Left colon (tissue), 2 donors: ENCODE data around the gene ZNF283. TPM values are rescaled to one million over a fixed set of nuclear protein-coding genes. Genes with fewer than 3 reads are reported as not detected.
A peak's percentile ranks its signal among the peaks of the same experiment; 100 is the strongest.

Source experiments
- ATAC-seq: fragments of 200-7000 bp; cut with Tn5 transposase; one replicate; pipeline ENCODE4 v1.9.1; 2020; ENCODE audit warnings: mild to moderate bottlenecking, moderate library complexity
- DNase-seq, 2 donors: peaks; one replicate each; pipeline ENCODE4 v3.0.0-alpha.2; 2020
- intact Hi-C, 2 donors: fragments of 100-400 bp; cut with DNase I in 1 of 2; cut with micrococcal nuclease in 1 of 2; formaldehyde crosslinking; loops; one replicate each; pipeline versions ENCODE4 v1.11.2 to v1.14.0; 2022; cut with DNase I, micrococcal nuclease
- long read RNA-seq: library from polyadenylated mRNA; unstranded; transcript quantifications from one replicate; pipeline ENCODE4 v2.0.0, GENCODE V29; 2021
- total RNA-seq, 2 donors: library from RNA; stranded (reverse); fragmentation: NEBNext Ultra II Directional; extraction: Animal tissue kit (Norgen Biotek cat#: 25700); gene quantifications; one replicate each; pipeline ENCODE4 v1.2.1, GENCODE V29; 2021
- donor health status: DM: no; HTN: no; CAD: no.
- donor health status: DM: yes; HTN: yes; CAD: no.

Gene ZNF283
- 10 to 100 TPM in 1 of 2 donors, 1 to 10 TPM in 1; 8.1 to 11.5 TPM for total RNA-seq
- long read RNA-seq, full-length matches to known transcripts: 1 of 6 reads
- long read RNA-seq, partial matches to known transcripts: 1 of 6 reads
- long read RNA-seq, other reads (novel, unspliced or antisense): 4 of 6 reads

- peak; percentile 100 for ATAC-seq
- intact Hi-C loops: no loop called here
- DNase-seq: peak; percentile 93 to 94
These were observed at the start of gene ZNF283 for GRCh38 chr19:43826787-43827754. TSS of gene ZNF283 (plus strand) at chr19:43827321. CDS start at chr19:43833505, 6,184 bp downstream.

- DNase-seq (peak in 1 of 2 donors; percentile 42), ATAC-seq (no peak)
- intact Hi-C loops: no loop called here
These were observed 48.5 kb upstream of the ZNF283 start for GRCh38 chr19:43778651-43779050.

GRCh38 chr19:43779147-43779819 lies 47.8 kb upstream of the ZNF283 start:
- ATAC-seq (peak; percentile 63), DNase-seq (peak; percentile 79 to 83)

GRCh38 chr19:43779820-43780219 lies 47.3 kb upstream of the ZNF283 start:
- intact Hi-C loops: no loop called here
- DNase-seq: peak; percentile 41 to 42
- ATAC-seq: peak; percentile 35

More at GRCh38 chr19:43779147-43779819, 47.8 kb upstream of the ZNF283 start:
- intact Hi-C loops: no loop called here

GRCh38 chr19:43780706-43781525 lies 46.2 kb upstream of the ZNF283 start, which contains the start of gene KCNN4:
TSS of gene KCNN4 (minus strand) at chr19:43780973. CDS start at chr19:43780861, 112 bp downstream.
- intact Hi-C loops: no loop called here
- DNase-seq (peak; percentile 78 to 82), ATAC-seq (peak; percentile 57)

- ATAC-seq: no peak
- intact Hi-C loops: no loop called here
- DNase-seq: no peak
These were observed 45.4 kb upstream of the ZNF283 start for GRCh38 chr19:43781630-43782310.

GRCh38 chr19:43782311-43782660 lies 44.8 kb upstream of the ZNF283 start:
- DNase-seq (no peak), ATAC-seq (no peak)
- intact Hi-C loops: no loop called here

- ATAC-seq: peak; percentile 57
- peak; percentile 83 to 84 for DNase-seq
- intact Hi-C loops: no loop called here
These were observed 44.4 kb upstream of the ZNF283 start for GRCh38 chr19:43782689-43783231.

- intact Hi-C loops: no loop called here
- no peak for ATAC-seq
- no peak for DNase-seq
These were observed 43.5 kb upstream of the ZNF283 start for GRCh38 chr19:43783636-43784035.

GRCh38 chr19:43784241-43784980 lies 42.7 kb upstream of the ZNF283 start:
- DNase-seq (peak; percentile 58 to 78), ATAC-seq (peak; percentile 25)
- intact Hi-C loops: no loop called here

- DNase-seq: peak; percentile 61 to 68
- peak; percentile 42 for ATAC-seq
- intact Hi-C loops: no loop called here
These were observed 41.9 kb upstream of the ZNF283 start for GRCh38 chr19:43784981-43785808.

GRCh38 chr19:43786665-43787064 lies 40.5 kb upstream of the ZNF283 start:
- no peak for ATAC-seq
- DNase-seq: no peak
- intact Hi-C loops: loop anchor here in 1 of 2 donors (2.0 kb wide), 1 partner anchor 42 kb away; no protein-coding TSS in a partner anchor

GRCh38 chr19:43789029-43789428 lies 38.1 kb upstream of the ZNF283 start:
- no peak for ATAC-seq
- DNase-seq: no peak
- intact Hi-C loops: no loop called here

- intact Hi-C loops: no loop called here
- ATAC-seq (no peak), DNase-seq (no peak)
These were observed 36.5 kb upstream of the ZNF283 start for GRCh38 chr19:43790587-43790986.

- intact Hi-C loops: no loop called here
- no peak for DNase-seq
- ATAC-seq: no peak
These were observed 30.0 kb upstream of the ZNF283 start for GRCh38 chr19:43797118-43797517.

- no peak for ATAC-seq
- intact Hi-C loops: no loop called here
- no peak for DNase-seq
These were observed 29.6 kb upstream of the ZNF283 start for GRCh38 chr19:43797556-43797955.
